8988T (cell line): ENCODE data around the gene OPCML.

Experiments used
- DNase-seq: peaks from one replicate; pipeline ENCODE4 v3.0.0; 2011

The OPCML gene

DNA sequence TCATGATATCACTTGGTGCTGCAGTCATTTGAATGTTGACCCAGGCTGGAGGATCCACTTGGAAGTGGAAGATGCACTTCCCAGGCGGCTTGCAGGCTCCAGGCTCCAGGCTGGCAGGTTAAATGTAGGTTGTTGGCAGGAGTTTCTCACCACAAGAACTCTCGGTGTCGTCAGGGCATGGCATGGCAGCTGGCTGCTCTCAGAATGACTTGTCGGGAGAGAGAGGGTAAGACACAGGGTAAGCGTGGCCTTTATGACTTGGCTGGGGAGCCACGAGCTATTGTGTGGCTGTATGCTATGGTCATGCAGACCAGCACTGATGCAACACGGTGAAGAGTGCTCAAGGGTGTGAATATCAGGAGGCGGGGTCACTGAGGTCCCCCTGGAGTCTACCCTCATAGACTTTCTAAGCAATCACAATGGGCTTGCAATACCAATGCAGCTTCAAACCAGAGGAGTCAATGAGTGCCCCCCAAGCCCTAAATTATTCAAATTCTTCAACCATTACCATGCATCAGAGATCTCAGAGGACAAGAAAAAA is 1027.7 kb downstream of the OPCML start:
- no peak for DNase-seq

DNA sequence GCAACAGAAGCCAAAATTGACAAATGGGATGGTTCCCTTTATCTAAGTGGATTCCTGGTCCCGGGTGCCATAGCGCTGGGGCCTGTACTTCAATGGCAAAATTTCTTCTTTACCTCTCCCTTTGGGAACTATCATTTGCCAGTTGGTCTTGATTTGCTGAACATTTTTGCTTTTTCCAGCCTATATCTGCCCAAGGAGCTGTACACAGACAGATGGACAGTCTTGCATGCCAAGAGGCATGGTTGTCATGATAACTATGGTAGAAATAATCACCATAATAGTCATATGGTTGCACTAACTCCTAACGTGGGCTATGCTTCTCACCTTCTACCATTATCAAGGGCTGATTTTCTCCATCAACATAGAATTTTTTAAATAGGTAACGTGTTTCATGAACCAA is 1030.9 kb downstream of the OPCML start:
- DNase-seq: no peak

DNA sequence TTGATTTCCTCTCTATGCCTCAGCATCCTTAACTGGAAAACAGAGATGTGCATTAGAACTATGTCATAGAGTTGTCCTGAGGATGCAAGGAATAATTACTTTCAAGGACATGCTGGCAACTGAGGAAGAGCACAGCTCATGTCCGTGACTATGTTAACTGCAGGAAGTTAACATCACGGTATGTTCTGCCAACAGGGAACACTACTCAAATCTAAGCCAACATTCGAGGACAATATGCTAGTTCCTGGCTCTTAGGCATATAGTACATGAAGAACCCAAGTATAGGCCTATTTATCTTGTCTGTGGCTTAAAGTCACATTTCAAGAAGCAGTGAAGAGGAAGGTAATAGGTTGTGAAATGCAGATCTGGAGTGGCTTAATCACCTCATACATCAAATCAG is 1032.6 kb downstream of the OPCML start:
- no peak for DNase-seq

DNA sequence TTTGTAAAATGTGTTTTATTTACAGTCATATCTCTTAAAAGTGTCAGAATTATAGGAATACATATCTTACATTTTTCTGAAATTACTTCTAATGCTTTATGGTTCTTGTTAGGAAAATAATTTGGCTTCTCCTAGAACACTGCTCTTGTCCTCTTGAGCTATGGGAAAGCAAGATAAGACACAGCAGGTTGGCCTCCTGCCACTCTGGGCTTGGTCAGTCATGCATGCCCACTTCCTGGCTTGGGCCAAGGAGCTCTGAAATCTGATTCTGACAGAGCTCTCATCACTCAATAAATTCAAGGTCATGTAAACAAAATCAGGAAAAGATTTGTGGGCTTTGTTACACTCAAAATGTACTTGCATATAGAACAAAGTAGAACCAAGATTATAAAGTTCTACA is 1036.0 kb downstream of the OPCML start:
- DNase-seq: no peak

DNA sequence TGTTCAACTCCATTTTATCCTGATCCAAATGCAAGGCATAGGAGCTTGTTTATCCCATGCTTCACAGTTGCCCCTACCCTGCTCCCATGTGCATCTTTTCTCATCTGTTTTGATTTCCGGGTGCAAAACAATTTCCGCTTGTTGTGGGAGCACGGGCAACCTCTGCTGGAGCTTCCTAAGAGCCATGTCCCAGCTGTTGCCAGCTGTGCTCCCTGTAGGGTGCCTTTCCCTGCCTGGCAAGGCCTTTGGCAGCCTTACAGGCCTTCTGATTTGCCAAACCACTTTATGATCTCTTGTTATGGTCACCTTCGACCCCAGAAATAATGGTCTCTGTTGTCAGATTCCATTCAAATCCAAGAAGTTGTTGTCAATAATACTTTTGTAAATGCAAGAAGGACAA is 1038.5 kb downstream of the OPCML start:
- no peak for DNase-seq

DNA sequence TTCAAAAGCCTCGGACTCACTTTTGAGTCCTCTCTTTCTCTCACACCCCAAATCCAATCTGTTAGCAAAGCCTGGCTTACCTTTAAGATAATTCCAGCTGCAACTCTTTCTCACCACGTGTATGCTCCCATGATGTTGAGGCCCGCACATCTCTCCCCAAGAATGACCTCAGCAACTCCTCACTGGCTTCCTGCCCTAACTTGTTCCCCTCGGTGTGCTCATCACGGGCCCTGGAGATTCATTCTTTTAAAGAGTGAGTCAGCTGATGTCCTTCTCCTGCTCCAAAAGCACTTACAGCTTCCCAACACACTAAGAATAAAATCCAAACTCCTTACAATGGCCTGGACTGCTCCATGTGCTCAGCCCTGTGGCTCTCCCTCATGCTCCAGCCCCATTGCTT is 1041.3 kb downstream of the OPCML start:
- DNase-seq: no peak

DNA sequence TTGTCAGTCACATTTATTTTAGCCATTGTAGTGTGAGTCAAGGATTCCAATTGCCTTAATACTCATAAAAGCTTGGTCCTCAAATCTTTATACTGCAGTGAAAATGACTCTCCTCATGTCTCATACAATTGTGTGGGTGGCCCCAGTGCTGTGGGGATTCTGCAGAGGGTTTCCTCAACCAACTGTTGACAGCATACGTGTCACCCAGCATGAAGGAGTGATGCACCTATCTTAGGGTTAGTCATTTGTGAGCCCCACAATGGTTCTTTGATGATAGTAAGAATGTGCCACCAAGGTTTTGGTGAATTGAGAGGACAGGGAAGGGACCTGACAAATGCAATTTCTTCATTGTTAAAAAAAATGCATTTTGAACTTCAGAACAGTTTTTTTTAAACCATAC is 1046.2 kb downstream of the OPCML start:
- DNase-seq: no peak

DNA sequence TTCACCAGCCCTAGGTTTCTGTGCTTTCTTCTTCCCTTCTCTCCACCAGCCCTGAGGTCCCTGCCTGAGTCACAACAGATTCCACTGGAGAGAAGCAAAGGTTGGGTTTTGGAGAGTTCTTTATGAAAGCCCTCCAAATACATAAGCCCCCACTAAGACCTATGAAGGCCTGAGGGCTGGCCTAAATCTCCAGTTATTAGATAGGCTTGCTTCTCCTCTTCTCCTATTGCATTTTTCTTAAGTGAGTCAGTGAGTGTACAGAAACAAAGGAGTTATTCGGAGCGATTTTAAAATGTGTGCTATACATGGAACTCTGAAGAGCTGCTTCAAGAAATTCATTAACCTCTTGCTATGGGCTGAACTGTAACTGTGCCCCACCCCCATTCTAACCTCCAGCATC is 1057.3 kb downstream of the OPCML start:
- no peak for DNase-seq

DNA sequence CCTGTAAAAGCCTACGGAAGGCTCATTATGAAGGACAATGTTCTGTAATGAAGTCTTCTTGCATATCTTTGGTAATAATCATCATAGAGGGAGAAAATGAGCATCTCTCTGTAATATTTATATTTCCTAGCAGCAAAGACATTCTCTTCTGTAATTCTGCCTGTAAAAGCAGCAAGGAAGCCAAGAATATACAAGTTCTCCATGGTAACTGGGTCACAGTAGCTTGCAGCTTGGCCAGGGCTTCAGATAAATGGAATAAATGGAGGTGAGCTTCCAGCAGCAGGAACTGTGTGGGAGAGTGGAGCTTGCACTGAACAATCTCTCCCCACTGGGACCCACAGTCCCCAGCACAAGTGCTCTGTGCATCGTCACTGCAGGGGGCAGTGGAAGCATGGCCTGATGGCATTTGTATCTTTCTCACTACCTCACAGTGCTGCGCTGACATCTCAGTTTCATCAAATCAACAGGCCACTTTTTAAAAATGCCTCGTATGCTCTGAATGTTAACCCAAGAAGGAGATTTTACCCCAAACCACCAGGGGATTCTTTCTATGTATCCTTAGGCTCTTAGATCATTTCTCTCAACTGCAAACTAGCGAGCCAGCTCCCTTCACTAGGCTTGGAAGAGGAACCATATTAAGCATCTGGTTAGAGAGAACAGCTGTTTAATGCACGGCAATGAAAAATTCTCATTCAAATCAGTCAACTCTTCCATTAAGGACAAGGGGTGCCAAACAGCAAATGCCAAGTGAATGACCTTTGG is 1059.7 kb downstream of the OPCML start:
- no peak for DNase-seq

DNA sequence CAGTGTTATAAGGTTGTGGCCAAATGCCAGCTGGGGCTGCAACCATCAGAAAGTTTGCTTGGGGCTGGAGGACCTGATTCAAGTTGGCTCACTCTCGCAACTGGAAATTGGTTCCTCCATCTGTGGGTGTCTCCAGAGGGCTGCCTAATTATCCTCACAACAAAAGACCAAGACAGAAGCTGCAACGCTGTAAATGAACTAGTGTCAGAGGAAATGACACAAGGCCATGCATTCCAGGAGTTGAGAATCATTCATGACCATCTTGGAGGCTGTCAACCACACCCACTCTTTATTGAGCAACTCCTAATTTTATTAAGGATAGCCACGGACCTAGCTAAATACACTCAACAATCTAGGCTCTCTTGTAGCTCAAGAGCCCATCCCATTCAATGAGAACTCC is 1060.8 kb downstream of the OPCML start:
- no peak for DNase-seq

DNA sequence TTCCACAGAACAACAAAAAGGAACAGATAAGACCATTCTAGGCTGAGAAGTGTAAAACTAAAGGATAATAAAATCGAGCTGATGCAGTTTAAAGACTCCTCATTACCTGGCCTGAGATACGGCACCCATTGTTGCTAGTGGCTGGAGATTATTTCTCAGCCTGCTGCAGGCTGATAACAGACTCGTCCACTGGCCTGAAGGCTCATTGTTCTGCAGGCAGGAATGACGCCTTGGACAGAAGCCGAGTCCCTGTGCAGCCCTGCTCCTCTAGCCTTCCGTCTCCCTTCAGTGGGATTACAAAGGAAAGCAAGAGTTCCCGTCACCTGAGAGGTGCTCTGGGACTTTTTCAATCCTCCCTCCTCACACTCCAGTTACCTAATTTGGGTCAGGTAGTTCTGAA is 1065.3 kb downstream of the OPCML start:
- DNase-seq: no peak

DNA sequence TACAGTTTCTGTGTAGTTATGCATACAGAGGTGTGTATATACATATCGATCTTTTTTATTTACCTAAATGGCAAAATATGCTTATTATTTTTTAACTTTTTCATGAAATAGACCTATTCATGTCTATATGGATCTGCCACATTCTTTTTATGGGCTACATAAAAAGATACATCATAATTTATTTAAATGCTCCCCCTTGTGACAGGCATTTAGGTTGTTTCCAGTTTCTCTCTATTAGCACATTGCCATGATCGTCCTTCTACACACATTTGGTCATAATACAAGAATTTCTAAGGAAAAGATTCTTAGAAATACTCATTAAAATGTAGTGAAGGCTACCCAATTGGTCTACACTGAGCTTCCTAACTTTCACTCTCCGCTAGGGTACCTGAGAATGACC is 1067.4 kb downstream of the OPCML start:
- no peak for DNase-seq

DNA sequence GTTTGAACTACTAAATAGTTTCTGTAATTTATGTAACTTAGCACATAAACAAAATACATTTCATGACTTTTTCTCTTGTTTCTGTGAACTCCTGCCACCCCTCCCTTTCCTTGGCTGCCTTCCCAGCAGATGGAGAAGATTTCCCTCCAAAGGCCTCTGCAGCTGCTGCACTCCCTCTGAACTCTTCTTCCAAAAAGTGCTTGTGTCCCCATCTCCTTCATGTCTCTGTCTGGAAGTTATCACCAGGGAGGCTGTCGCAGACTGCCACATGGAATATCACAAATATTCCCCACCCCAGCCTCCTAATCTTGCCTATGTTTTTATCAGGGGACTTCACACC is 1068.3 kb downstream of the OPCML start:
- no peak for DNase-seq

DNA sequence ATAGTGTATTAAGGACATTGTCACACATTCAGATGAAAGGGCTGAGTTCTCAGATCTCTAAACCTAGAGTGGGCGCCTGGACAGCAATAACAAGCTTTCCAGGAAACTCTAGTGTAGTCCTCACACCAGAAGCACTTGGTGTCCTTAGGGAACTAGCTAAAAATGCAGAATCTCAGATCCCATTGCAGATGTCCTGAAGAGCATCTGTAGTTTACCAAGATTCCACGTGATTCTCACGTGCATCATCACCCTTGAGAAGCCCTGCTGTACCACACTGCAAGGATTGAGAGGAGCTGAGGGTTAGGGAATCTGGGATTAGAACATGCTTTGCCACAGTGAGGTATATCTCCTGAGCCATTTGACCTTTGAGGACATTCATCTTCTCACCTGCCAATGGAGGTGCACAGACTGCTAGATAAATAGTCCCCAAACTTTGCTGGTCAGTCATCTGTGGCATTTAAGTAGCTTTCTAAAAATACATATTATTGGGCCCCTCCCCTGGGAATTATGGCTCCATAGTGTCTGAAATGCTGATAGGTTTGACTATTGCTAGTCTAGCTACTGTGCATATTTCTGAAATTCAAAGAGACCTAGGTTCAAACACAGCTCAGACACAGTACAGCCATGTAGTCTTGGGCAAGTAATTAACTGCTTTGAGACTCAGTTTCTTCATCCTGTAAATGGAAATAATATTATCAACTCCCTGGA is 1068.9 kb downstream of the OPCML start:
- DNase-seq: no peak

DNA sequence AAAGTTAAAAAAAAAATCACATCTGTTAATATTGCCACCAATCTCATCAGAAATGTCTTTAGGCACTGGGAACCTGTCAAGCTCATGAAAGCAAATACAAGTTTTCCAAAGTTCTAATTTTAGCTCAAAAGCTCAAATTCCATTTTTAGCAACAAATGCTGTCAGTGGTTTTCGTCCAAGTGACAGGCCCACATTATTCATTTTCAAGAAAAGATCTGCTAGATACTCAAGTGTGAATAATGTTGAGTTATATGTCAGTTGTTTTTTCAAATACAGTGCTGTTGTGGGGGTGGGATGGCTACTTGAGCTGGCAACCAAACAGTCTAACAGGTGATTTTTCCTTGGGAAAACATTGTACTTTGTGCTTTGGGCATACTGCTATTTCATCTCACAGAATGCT is 1072.6 kb downstream of the OPCML start:
- no peak for DNase-seq

DNA sequence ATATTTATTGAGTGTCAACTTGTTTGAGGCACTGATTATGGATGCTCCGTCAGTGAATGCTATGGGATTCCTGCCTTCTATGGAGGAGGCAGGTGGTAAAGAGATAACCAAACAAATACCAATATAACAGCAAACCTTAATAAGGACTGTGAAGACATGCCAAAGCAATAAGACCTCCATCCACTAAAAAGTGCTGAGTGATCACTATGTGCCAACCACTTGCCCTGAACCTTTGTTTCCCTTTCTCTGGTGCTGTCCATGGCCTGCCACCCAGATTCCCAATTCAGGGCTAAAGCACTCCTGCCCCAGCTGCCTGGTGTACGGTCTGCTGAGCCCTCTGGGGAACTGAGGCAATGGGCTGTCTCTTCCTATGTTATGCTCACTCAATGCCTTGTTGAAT is 1074.9 kb downstream of the OPCML start:
- no peak for DNase-seq

DNA sequence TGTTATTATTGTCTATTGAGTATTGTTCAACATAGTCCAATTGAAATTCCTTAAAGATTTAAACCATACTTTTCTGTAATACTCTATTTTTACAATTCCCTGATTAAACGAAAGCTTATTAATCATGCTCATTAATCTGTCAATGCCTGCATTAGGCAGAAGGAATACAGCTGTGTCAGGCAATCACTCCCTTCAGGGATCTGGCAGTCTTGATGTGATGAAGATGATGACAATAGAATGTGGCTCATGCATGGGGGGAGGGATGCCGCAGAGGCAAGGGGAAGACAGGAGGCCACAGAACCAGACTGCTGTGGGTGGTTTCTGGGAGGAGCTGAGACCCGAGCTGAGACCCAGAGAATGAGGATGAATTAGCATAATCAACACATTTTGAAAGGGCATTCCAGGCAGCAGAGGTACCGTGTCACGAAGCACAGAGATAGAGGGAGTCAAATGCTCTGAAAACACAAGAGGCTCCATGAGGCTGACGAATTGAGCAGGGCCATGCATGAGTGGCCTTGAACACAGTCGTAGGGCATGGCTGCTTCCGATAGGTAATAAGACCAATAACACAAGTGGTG is 1075.5 kb downstream of the OPCML start:
- no peak for DNase-seq

DNA sequence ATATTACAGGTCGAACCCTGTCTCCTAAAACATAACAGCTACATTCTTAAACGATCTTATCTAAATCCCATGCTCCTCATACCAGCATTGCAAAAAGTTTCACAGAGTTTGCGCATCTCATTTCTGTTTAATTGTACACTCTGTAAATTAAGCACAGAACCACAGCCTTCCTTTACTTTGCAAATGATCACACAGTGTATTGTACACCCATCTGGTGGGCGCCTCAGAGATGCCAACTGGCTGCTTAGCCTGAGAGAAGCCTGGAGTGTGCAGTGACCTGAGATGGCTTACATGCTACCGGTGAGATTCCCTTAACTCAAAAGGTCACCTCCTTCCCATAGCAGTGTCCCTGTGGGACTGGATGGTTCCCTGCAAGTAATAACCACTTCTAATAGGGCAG is 1077.3 kb downstream of the OPCML start:
- DNase-seq: no peak

DNA sequence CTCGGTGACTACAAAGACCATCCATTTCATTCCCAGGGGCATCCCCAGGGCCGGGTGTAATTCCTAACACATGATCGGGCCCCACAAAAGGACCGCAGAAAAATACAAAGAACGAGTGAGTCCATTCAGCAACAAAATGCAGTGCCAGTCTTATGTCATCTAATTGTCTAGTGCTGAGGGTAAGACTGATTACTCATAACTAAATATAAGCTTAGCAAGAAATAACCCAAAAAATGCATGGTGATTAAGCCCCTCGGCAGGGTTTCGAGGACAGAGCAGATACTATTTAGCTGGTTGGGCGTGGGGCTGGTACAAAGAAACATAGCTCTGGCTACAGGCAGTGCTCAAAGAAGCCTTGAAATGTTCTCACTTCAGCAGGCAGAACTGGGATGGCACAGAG is 1078.9 kb downstream of the OPCML start:
- DNase-seq: no peak

DNA sequence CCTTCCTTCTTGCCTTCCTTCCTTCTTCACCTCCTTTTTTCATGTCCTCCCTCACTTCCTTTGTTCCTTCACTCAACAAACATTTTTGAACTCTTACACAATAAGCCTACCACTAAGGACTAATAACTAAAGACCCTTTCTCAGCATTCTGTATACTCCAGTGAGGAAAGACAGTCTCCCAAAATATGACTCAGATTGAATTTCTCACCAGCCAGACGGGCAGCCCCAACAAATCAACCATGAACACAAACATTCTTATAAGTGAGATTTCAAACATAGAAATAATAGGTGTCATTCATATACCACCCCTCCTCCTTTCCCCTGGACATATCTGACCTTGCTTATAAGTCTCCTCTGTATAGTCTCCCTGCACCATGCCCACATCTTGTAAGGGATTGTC is 1079.7 kb downstream of the OPCML start:
- DNase-seq: no peak

DNA sequence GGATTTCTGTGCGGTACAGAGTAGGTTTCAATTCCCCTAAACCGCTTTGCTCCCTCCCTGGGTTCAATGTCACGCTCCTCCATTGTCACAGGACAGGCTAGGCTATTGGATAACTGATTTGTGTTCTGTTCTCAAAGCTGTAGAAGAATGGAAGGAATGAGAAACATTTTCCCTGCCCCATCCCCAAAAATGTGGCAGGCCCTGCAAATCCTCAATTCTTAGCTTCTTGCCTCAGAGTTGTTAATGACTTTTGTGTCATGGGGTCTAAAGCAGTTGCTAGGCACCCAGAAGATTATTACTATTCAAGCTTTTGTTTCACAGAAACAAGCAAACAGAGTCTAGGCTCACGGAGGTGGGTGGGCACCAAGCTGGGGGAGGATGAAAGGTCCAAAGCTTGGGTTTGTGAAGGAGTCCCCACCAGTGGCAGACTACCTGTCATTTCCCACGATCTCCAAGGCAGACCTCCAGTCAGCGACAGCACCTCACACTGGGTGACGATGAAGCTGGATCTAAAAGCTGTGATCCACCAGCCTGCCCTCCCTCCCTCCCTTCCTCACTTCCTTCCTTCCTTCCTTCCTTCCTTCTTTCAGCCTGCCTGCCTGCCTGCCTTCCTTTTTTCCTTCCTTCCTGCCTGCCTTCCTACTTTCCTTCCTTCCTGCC is 1080.2 kb downstream of the OPCML start:
- DNase-seq: no peak

DNA sequence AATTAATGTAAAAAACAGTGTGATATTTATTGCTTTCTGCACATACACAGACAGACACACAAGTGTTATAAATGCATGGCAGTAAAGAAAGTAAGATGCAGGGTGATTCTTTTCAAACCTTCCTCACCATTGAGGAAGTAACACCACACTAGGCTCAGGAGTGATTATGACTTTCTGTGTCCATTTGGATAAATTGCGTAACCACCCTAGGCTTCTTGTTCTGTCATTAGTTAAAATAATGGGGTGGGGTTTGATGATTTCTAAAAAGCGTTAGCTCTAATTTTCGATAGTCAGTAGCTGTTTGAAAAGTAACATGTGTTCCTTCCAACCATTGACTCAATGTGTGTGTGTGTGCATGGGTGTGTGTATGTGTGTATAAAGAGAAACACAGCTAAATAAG is 1081.7 kb downstream of the OPCML start:
- no peak for DNase-seq

DNA sequence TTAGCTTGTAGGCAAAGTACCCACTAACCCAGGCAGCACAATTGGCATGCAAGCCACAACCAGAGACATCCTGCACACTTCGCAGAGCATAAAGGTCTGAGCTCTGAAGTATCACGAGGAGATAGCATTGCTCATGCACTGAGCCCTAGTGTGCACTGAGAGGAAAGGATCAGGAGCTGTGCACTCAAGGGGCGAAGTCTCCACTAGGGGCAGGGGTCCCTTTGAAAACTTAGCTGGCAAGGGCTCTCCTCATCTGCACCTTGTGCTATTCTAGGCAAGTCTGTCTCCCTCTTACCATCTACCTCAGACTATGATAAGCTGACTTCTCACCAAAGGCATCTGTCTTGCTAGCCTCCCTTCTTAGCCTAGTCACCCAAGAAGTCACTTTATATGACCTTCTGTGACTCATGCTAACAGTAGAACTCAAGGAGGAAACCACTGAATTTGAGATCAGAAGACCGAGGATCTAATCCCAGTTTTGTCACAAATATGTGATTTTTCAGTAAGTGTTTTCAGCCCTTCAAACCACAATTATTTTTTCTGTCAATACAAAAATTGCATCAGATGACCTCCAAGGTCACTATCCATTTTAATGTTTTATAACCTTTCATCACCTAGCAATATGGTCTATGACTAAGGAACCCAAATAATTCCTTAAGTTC is 1083.8 kb downstream of the OPCML start:
- DNase-seq: no peak
